ENCODE results near the gene AFAP1. TPM values are rescaled to one million over a fixed set of nuclear protein-coding genes. Genes with fewer than 3 reads are reported as not detected.

AFAP1 gene
- total RNA-seq, 1 donor from 2014 or later = 6.8 TPM

DNA sequence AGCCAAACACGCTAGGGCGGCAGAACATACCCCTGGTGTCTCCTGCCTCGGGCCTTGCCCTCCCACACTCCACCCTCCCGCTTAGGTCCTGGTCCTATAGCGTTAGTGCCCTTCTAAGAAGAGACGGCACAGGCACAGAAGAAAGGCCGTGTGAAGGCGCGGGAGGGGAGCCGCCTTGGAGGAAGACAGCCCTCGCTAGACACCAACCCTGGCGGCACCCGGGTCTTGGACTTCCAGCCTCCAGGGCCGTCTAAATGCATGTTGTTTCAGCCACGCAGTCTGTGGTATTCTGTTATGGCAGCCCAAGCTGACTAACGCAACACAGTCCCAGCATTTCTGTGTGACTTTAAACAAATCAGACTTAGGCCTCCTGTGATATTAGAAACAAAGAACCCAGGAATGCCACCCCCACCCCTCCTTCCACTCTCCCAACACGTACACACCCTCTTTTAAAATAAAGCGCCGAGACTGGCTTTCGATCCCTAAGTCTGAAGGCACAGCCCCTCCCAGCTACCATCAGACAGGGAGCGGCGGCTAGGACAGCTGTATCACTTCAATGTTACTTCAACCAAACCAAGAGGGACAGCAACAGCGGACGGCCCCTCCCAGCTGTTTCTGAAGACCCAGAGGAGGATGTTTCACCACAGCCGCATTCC lies 128.0 kb downstream of the AFAP1 start:
- Histone ChIP-seq H3K36me3 (ENCODE audit: control insufficient read depth, insufficient read depth, low read length) (peaks cover 17% of the 10 kb centered on the region), H3K27me3 (ENCODE audit: control insufficient read depth, insufficient read depth, low read length) (no peaks in the 10 kb centered on the region), H3K4me3 (ENCODE audit: low read depth, low read length) (no peak overlapping the region)
- FAIRE-seq (no peak), DNase-seq (ENCODE audit: low read depth) (peak; percentile 26)
- TF ChIP-seq, protein P1, sequence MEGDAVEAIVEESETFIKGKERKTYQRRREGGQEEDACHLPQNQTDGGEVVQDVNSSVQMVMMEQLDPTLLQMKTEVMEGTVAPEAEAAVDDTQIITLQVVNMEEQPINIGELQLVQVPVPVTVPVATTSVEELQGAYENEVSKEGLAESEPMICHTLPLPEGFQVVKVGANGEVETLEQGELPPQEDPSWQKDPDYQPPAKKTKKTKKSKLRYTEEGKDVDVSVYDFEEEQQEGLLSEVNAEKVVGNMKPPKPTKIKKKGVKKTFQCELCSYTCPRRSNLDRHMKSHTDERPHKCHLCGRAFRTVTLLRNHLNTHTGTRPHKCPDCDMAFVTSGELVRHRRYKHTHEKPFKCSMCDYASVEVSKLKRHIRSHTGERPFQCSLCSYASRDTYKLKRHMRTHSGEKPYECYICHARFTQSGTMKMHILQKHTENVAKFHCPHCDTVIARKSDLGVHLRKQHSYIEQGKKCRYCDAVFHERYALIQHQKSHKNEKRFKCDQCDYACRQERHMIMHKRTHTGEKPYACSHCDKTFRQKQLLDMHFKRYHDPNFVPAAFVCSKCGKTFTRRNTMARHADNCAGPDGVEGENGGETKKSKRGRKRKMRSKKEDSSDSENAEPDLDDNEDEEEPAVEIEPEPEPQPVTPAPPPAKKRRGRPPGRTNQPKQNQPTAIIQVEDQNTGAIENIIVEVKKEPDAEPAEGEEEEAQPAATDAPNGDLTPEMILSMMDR (IDR thresholded peaks at IDR 0.05; ENCODE audit: insufficient read depth, low read length, severe bottlenecking) = no peak

DNA sequence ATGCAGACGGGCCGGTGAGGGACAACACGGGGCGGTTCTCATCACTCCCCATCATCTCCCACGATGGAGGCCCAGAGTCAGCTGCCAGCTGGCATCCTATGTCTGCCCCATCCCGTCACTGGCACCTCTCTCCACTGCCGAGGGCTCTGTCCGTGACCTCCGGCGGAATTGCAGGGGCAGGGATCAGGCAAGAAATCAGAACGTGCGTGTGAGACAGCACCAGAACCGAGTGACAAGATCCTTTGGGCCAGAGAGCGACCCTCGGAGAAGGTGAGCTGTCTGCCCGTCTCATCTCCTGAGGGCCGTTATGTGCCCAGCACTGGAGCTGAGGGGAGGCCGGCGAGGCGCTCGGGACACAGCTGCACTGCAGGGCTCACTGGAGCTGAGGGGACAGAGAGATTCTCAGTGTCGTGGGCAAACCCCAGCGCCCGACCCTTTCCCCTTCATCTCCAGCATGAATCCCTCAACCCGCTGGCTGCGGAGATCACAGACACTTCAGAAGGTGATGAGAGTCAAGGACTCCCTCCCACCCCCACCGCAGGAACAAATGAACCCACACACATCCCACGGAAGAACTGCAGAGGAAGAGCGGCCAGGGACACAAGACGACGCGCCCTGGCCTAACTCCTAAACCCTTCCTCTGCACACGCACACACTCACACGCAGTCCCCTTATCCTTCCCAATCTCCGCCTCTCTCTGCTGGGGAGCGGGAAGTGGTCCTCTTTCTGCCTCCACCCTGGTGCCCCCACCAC lies 128.7 kb downstream of the AFAP1 start:
- Histone ChIP-seq H3K4me3 (ENCODE audit: low read depth, low read length) (no peak overlapping the region), H3K27me3 (ENCODE audit: control insufficient read depth, insufficient read depth, low read length) (no peaks in the 10 kb centered on the region), H3K36me3 (ENCODE audit: control insufficient read depth, insufficient read depth, low read length) (peaks cover 18% of the 10 kb centered on the region)
- DNase-seq (ENCODE audit: low read depth) (no peak), FAIRE-seq (no peak)
- TF ChIP-seq, protein P1 (IDR thresholded peaks at IDR 0.05; ENCODE audit: insufficient read depth, low read length, severe bottlenecking) = no peak

DNA sequence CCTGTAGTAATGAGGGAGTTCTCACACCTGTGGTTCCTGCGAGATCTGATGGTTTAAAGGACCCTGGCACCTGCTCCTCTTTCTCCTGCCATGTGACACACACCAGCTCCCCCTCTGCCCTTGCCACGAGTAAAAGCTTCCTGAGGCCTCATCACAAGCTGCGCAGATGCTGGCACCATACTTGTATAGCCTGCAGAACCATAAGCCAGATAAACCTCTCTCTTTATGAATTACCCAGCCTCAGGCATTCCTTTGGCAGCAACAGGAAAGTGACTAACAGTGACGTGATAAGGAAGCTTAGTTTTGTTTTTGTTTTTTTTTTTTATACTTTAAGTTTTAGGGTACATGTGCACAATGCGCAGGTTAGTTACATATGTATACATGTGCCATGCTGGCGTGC lies 130.9 kb downstream of the AFAP1 start:
- Histone ChIP-seq H3K36me3 (ENCODE audit: control insufficient read depth, insufficient read depth, low read length) (peaks cover 14% of the 10 kb centered on the region), H3K27me3 (ENCODE audit: control insufficient read depth, insufficient read depth, low read length) (no peaks in the 10 kb centered on the region), H3K4me3 (ENCODE audit: low read depth, low read length) (no peak overlapping the region)
- TF ChIP-seq, protein P1 (IDR thresholded peaks at IDR 0.05; ENCODE audit: insufficient read depth, low read length, severe bottlenecking) = no peak
- DNase-seq (ENCODE audit: low read depth) = peak; percentile 92
- no peak for FAIRE-seq

DNA sequence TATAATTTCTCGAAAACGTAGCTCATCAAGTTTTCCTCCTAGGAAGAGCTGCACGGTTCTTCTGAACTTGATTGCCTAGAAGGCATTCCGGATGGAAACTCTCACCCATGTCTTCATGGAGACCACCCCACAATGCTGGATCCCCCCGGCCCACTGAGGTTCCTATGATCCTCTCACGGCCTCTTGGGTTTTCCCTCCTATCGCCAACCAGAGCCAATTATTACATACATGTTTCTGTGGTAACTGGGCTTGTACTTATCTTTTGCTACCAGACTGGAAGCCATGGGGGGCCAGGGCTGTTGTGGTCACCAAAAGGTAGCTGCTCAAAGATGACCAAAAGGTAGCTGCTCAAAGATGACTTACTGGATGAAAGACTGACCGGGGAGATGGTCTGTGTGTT lies 131.5 kb downstream of the AFAP1 start:
- DNase-seq (ENCODE audit: low read depth) = no peak
- H3K4me3 ChIP-seq (ENCODE audit: low read depth, low read length) = no peak overlapping the region
- TF ChIP-seq, protein P1 (IDR thresholded peaks at IDR 0.05; ENCODE audit: insufficient read depth, low read length, severe bottlenecking) = no peak
- FAIRE-seq = no peak
- peaks cover 14% of the 10 kb centered on the region for H3K36me3 ChIP-seq (ENCODE audit: control insufficient read depth, insufficient read depth, low read length)
- H3K27me3 ChIP-seq (ENCODE audit: control insufficient read depth, insufficient read depth, low read length) = no peaks in the 10 kb centered on the region

DNA sequence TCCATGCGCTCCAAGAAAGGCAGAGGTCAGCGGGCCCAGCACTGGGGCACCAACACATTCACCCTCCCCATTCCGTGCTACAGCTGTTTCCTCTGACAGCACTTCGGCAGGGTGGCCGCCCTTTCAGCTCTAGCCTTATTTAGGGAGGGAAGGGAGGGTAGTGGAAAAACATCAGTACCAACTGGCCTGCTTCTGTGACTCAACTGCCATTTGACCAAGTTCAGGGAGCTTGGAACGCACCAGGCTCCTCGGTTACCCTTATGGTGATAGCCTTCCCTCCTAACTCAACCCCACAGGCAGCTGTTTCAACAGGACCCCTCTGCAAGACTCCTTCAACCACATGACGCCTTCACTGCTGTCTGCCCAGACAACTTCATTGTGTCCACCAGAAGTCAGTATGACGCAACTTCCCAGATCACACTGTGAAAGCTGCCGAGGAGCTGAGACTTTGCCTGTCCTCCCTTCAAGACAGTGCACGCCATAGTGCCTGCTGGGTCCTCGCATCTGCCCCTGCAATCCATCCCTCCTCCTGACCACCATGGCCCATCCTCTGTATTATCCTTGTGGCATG lies 132.2 kb downstream of the AFAP1 start:
- peaks cover 14% of the 10 kb centered on the region for H3K36me3 ChIP-seq (ENCODE audit: control insufficient read depth, insufficient read depth, low read length)
- TF ChIP-seq, protein P1 (IDR thresholded peaks at IDR 0.05; ENCODE audit: insufficient read depth, low read length, severe bottlenecking) = no peak
- DNase-seq (ENCODE audit: low read depth) (no peak), FAIRE-seq (no peak)
- no peaks in the 10 kb centered on the region for H3K27me3 ChIP-seq (ENCODE audit: control insufficient read depth, insufficient read depth, low read length)
- no peak overlapping the region for H3K4me3 ChIP-seq (ENCODE audit: low read depth, low read length)

Data from bronchial epithelial cell (primary cell).